ENCODE data around the gene DIPK1A.

The DIPK1A gene

GRCh38 chr1:92968138-92969032, 7.1 kb upstream of the DIPK1A start:
- Mint-ChIP-seq H3K4me1 (peaks cover 12% of the 10 kb centered on the region), H3K36me3 (no peaks in the 10 kb centered on the region), H3K27ac (no peak overlapping the region), H3K9me3 (no peaks in the 10 kb centered on the region), H3K4me3 (no peak overlapping the region)
- DNase-seq (ENCODE audit: low spot score in 2 of 2) (no peak), ATAC-seq (peak; percentile 85)

- H3K9me3 Mint-ChIP-seq, result no peaks in the 10 kb centered on the region
- H3K27ac Mint-ChIP-seq, result no peak overlapping the region
- H3K36me3 Mint-ChIP-seq, result peaks cover 9% of the 10 kb centered on the region
- ATAC-seq, result no peak
- DNase-seq (ENCODE audit: low spot score in 2 of 2), result no peak
- H3K4me3 Mint-ChIP-seq, result no peak overlapping the region
- H3K4me1 Mint-ChIP-seq, result peaks cover 7% of the 10 kb centered on the region
Measured at GRCh38 chr1:92964998-92965397, 3.7 kb upstream of the DIPK1A start.

GRCh38 chr1:92964316-92964715, 3.1 kb upstream of the DIPK1A start:
- Mint-ChIP-seq H3K9me3 (no peaks in the 10 kb centered on the region), H3K4me3 (no peak overlapping the region), H3K27ac (no peak overlapping the region), H3K4me1 (peaks cover 7% of the 10 kb centered on the region), H3K36me3 (peaks cover 9% of the 10 kb centered on the region)
- DNase-seq (ENCODE audit: low spot score in 2 of 2) (no peak), ATAC-seq (no peak)

- ATAC-seq, result peak; percentile 77
- Mint-ChIP-seq H3K4me3 (no peak overlapping the region), H3K4me1 (peaks cover 25% of the 10 kb centered on the region), H3K27ac (no peak overlapping the region), H3K9me3 (no peaks in the 10 kb centered on the region), H3K36me3 (peaks cover 9% of the 10 kb centered on the region)
- peak in 1 of 2 donors; percentile 69 for DNase-seq (ENCODE audit: low spot score in 2 of 2)
Measured at GRCh38 chr1:92961896-92962752, 862 bp upstream of the DIPK1A start.

GRCh38 chr1:92960395-92961130, 699 bp downstream of the DIPK1A start:
- H3K36me3 Mint-ChIP-seq, result peaks cover 9% of the 10 kb centered on the region
- H3K27ac Mint-ChIP-seq, result peak overlapping the region; percentile 92
- ATAC-seq (peak; percentile 73), DNase-seq (ENCODE audit: low spot score in 2 of 2) (peak; percentile 63 to 86)
- H3K9me3 Mint-ChIP-seq, result no peaks in the 10 kb centered on the region
- no peak overlapping the region for H3K4me3 Mint-ChIP-seq
- peaks cover 40% of the 10 kb centered on the region for H3K4me1 Mint-ChIP-seq

- Mint-ChIP-seq H3K4me1 (peaks cover 53% of the 10 kb centered on the region), H3K36me3 (peaks cover 9% of the 10 kb centered on the region), H3K9me3 (no peaks in the 10 kb centered on the region), H3K4me3 (peak overlapping the region; percentile 45), H3K27ac (peak overlapping the region; percentile 15)
- ATAC-seq, result no peak
- DNase-seq (ENCODE audit: low spot score in 2 of 2), result no peak
Measured at GRCh38 chr1:92958203-92958970, 2.9 kb downstream of the DIPK1A start.

- H3K4me3 Mint-ChIP-seq, result peak overlapping the region; percentile 45
- peak; percentile 2 for ATAC-seq
- peaks cover 9% of the 10 kb centered on the region for H3K36me3 Mint-ChIP-seq
- H3K9me3 Mint-ChIP-seq, result no peaks in the 10 kb centered on the region
- peak overlapping the region; percentile 73 for H3K27ac Mint-ChIP-seq
- DNase-seq (ENCODE audit: low spot score in 2 of 2), result no peak
- H3K4me1 Mint-ChIP-seq, result peaks cover 60% of the 10 kb centered on the region
Measured at GRCh38 chr1:92957030-92957734, 4.1 kb downstream of the DIPK1A start.

GRCh38 chr1:92956254-92957029, 4.8 kb downstream of the DIPK1A start:
- H3K9me3 Mint-ChIP-seq, result no peaks in the 10 kb centered on the region
- peaks cover 9% of the 10 kb centered on the region for H3K36me3 Mint-ChIP-seq
- H3K4me1 Mint-ChIP-seq, result peaks cover 60% of the 10 kb centered on the region
- H3K4me3 Mint-ChIP-seq, result peak overlapping the region; percentile 45
- ATAC-seq, result no peak
- DNase-seq (ENCODE audit: low spot score in 2 of 2), result no peak
- peak overlapping the region; percentile 73 for H3K27ac Mint-ChIP-seq

- ATAC-seq, result peak; percentile 85
- H3K4me1 Mint-ChIP-seq, result peaks cover 49% of the 10 kb centered on the region
- DNase-seq (ENCODE audit: low spot score in 2 of 2), result no peak
Measured at GRCh38 chr1:92953491-92953890, 7.8 kb downstream of the DIPK1A start.

GRCh38 chr1:92952714-92953113, 8.5 kb downstream of the DIPK1A start:
- DNase-seq (ENCODE audit: low spot score in 2 of 2) (no peak), ATAC-seq (no peak)
- no peak overlapping the region for H3K27ac Mint-ChIP-seq
- no peaks in the 10 kb centered on the region for H3K9me3 Mint-ChIP-seq
- no peaks in the 10 kb centered on the region for H3K36me3 Mint-ChIP-seq
- peaks cover 44% of the 10 kb centered on the region for H3K4me1 Mint-ChIP-seq
- H3K4me3 Mint-ChIP-seq, result peak overlapping the region; percentile 20

More at GRCh38 chr1:92953491-92953890, 7.8 kb downstream of the DIPK1A start:
- Mint-ChIP-seq H3K36me3 (no peaks in the 10 kb centered on the region), H3K27ac (no peak overlapping the region), H3K9me3 (no peaks in the 10 kb centered on the region), H3K4me3 (peak overlapping the region; percentile 20)

- Mint-ChIP-seq H3K9me3 (no peaks in the 10 kb centered on the region), H3K36me3 (no peaks in the 10 kb centered on the region), H3K4me3 (no peak overlapping the region), H3K27ac (no peak overlapping the region), H3K4me1 (peaks cover 32% of the 10 kb centered on the region)
- no peak for DNase-seq (ENCODE audit: low spot score in 2 of 2)
- peak; percentile 68 for ATAC-seq
Measured at GRCh38 chr1:92951141-92951582, 10.1 kb downstream of the DIPK1A start.

- Mint-ChIP-seq H3K9me3 (no peaks in the 10 kb centered on the region), H3K4me1 (peaks cover 25% of the 10 kb centered on the region), H3K4me3 (no peak overlapping the region), H3K36me3 (no peaks in the 10 kb centered on the region), H3K27ac (no peak overlapping the region)
- ATAC-seq (no peak), DNase-seq (ENCODE audit: low spot score in 2 of 2) (no peak)
Measured at GRCh38 chr1:92949937-92950817, 11.1 kb downstream of the DIPK1A start.
